A673 (cell line): ENCODE results near the gene NPLOC4. TPM values are rescaled to one million over a fixed set of nuclear protein-coding genes. Genes with fewer than 3 reads are reported as not detected.

Experiments used
- BruUV-seq: library from RNA; stranded (reverse); fragments of 400-500 nt; replicated peaks from 2 replicates; lab custom pipeline; 2021; lab: Mats Ljungman, UMichigan
- CTCF ChIA-PET: fragments of 300-600 bp; sonication (Branson Sonifier 250); formaldehyde crosslinking; loops from one replicate; lab custom pipeline; 2022; ENCODE audit warnings: antibody characterized with exemption; lab: Charles Lee
- POLR2A ChIA-PET: fragments of 300-600 bp; sonication (Branson Sonifier 250); formaldehyde crosslinking; loops from one replicate; lab custom pipeline; 2022; ENCODE audit warnings: antibody characterized with exemption; ENCODE audit not compliant: low non-redundant PET; lab: Charles Lee
- DNase-seq: peaks from one replicate; pipeline ENCODE4 v3.0.0-alpha.2; 2015; ENCODE audit warnings: low spot score
- H3K27ac ChIP-seq: fragments of 200-600 bp; sonication (generic); 2 replicates; pipeline ENCODE4 v1.5.1; 2016; ENCODE audit warnings: mixed run types, low read depth, mild to moderate bottlenecking, mixed read lengths, antibody characterized with exemption, low read length; ENCODE audit not compliant: poor library complexity, severe bottlenecking
- H3K27me3 ChIP-seq: fragments of 200-600 bp; sonication (generic); replicated peaks from 2 replicates; pipeline ENCODE4 v1.6.1; 2017; ENCODE audit warnings: mixed run types, low read depth, mild to moderate bottlenecking, mixed read lengths, antibody characterized with exemption, low read length; ENCODE audit not compliant: insufficient read depth, poor library complexity
- H3K36me3 ChIP-seq: fragments of 200-600 bp; sonication (generic); 2 replicates; pipeline ENCODE4 v1.6.1; 2016; ENCODE audit warnings: mixed run types, mild to moderate bottlenecking, mixed read lengths, antibody characterized with exemption, low read length; ENCODE audit not compliant: insufficient read depth, poor library complexity, severe bottlenecking
- H3K4me1 ChIP-seq: fragments of 200-600 bp; sonication (generic); 2 replicates; pipeline ENCODE4 v1.6.1; 2017; ENCODE audit warnings: mixed run types, mild to moderate bottlenecking, mixed read lengths, antibody characterized with exemption, low read length; ENCODE audit not compliant: insufficient read depth, poor library complexity, severe bottlenecking
- H3K4me3 ChIP-seq: fragments of 200-600 bp; sonication (generic); 2 replicates; pipeline ENCODE4 v1.5.1; 2016; ENCODE audit warnings: low read depth, mixed run types, mild to moderate bottlenecking, mixed read lengths, low read length; ENCODE audit not compliant: poor library complexity, severe bottlenecking
- H3K9me3 ChIP-seq: fragments of 200-600 bp; sonication (generic); 2 replicates; pipeline ENCODE4 v1.6.1; 2016; ENCODE audit warnings: mixed run types, low read depth, mild to moderate bottlenecking, mixed read lengths, antibody characterized with exemption, low read length; ENCODE audit not compliant: poor library complexity, severe bottlenecking
- CTCF ChIP-seq: fragments of 300-800, 200-600 bp; sonication (generic); conservative IDR thresholded peaks from 2 replicates; pipeline ENCODE4 v1.5.1; 2017; ENCODE audit warnings: low read depth, mild to moderate bottlenecking, antibody characterized with exemption, low read length, moderate library complexity, mixed read lengths
- EZH2 ChIP-seq: fragments of 200-600 bp; sonication (generic); IDR thresholded peaks from 2 replicates; pipeline ENCODE4 v1.6.1; 2017; ENCODE audit warnings: borderline replicate concordance, low read depth, mild to moderate bottlenecking, mixed read lengths, antibody characterized with exemption, low read length; ENCODE audit not compliant: poor library complexity, severe bottlenecking
- intact Hi-C: fragments of 100-400 bp; cut with micrococcal nuclease; formaldehyde crosslinking; loops from one replicate; pipeline ENCODE4 v1.10.0; 2022; ENCODE audit not compliant: unreplicated experiment
- total RNA-seq: library from RNA; stranded (reverse); gene quantifications from 2 replicates; pipeline ENCODE4 v1.2.3, GENCODE V29; 2021

Gene NPLOC4
- total RNA-seq, 1 experiment from 2014 or later, result 195 TPM

- Histone ChIP-seq H3K27me3 (no peaks in the 10 kb centered on the region), H3K4me1 (peaks cover 18% of the 10 kb centered on the region), H3K9me3 (no peaks in the 10 kb centered on the region), H3K27ac (no peak overlapping the region), H3K36me3 (peaks cover 17% of the 10 kb centered on the region), H3K4me3 (no peak overlapping the region)
- POLR2A ChIA-PET, result no interaction called here
- CTCF ChIA-PET, result no interaction called here
- intact Hi-C loops, result no loop called here
- no peak for DNase-seq
- BruUV-seq, result no TSS peak
- TF ChIP-seq CTCF, result no peak
- TF ChIP-seq EZH2, result no peak
Observed at GRCh38 chr17:81664051-81664470, 27.1 kb upstream of the NPLOC4 start.

- Histone ChIP-seq H3K36me3 (peaks cover 7% of the 10 kb centered on the region), H3K4me1 (peaks cover 9% of the 10 kb centered on the region), H3K27me3 (no peaks in the 10 kb centered on the region), H3K27ac (no peak overlapping the region), H3K4me3 (no peak overlapping the region), H3K9me3 (no peaks in the 10 kb centered on the region)
- no peak for DNase-seq
- no TSS peak for BruUV-seq
- TF ChIP-seq CTCF, result no peak
- TF ChIP-seq EZH2, result no peak
- POLR2A ChIA-PET, result no interaction called here
- CTCF ChIA-PET, result no interaction called here
- intact Hi-C loops, result no loop called here
Observed at GRCh38 chr17:81662002-81662401, 25.1 kb upstream of the NPLOC4 start.

GRCh38 chr17:81660441-81660840, 23.5 kb upstream of the NPLOC4 start:
- BruUV-seq, result no TSS peak
- H3K27me3 ChIP-seq, result no peaks in the 10 kb centered on the region
- no peak for TF ChIP-seq EZH2
- TF ChIP-seq CTCF, result no peak
- no peak for DNase-seq
- intact Hi-C loops, result no loop called here
- H3K4me1 ChIP-seq, result peaks cover 6% of the 10 kb centered on the region
- H3K27ac ChIP-seq, result no peak overlapping the region
- no peaks in the 10 kb centered on the region for H3K9me3 ChIP-seq
- H3K36me3 ChIP-seq, result peaks cover 7% of the 10 kb centered on the region
- H3K4me3 ChIP-seq, result no peak overlapping the region
- POLR2A ChIA-PET, result interaction anchor here (0.5 kb wide), 1 partner anchor 12 kb away, joined by 3 read pairs; no protein-coding TSS in a partner anchor
- CTCF ChIA-PET, result no interaction called here
